Measurements from ENCODE around the gene SLC23A2. TPM values are rescaled to one million over a fixed set of nuclear protein-coding genes. Genes with fewer than 3 reads are reported as not detected.
A peak's percentile ranks its signal among the peaks of the same experiment; 100 is the strongest.

SLC23A2 gene
- total and polyA plus RNA-seq, 8 donors: 4.3 to 12.9 (median 8.8) TPM

GRCh38 chr20:4896971-4897497 is 104.3 kb downstream of the SLC23A2 start:
- FAIRE-seq (no peak), ATAC-seq (no peak), DNase-seq (no peak)
- 89 to 90% methylated on average over 9 of the region's 9 CpGs for WGBS, 2 donors
- intact Hi-C loops (cut with DNase I): no loop called here
- no peak overlapping the region for H3K4me3 ChIP-seq
- no peaks in the 10 kb centered on the region for H3K9me3 ChIP-seq
- no peak overlapping the region for H3K27ac ChIP-seq
- no peaks in the 10 kb centered on the region for H3K4me1 ChIP-seq
- H3K36me3 ChIP-seq: no peaks in the 10 kb centered on the region
- no peaks in the 10 kb centered on the region for H3K27me3 ChIP-seq
- no peak for TF ChIP-seq CTCF (IDR thresholded peaks at IDR 0.05)

GRCh38 chr20:4896119-4896702 is 105.1 kb downstream of the SLC23A2 start:
- no peak for ATAC-seq
- intact Hi-C loops (cut with DNase I): no loop called here
- TF ChIP-seq CTCF (IDR thresholded peaks at IDR 0.05): no peak
- Histone ChIP-seq H3K27me3 (no peaks in the 10 kb centered on the region), H3K9me3 (no peaks in the 10 kb centered on the region), H3K36me3 (no peaks in the 10 kb centered on the region), H3K27ac (no peak overlapping the region), H3K4me3 (no peak overlapping the region), H3K4me1 (no peaks in the 10 kb centered on the region)
- DNase-seq: no peak
- FAIRE-seq: no peak
- 91 to 94% methylated on average over 15 to 16 of the region's 16 CpGs for WGBS, 2 donors

- ATAC-seq (peak in 1 of 4 donors; percentile 25), DNase-seq (no peak), FAIRE-seq (no peak)
- no peak overlapping the region for H3K27ac ChIP-seq
- no peaks in the 10 kb centered on the region for H3K36me3 ChIP-seq
- H3K27me3 ChIP-seq: no peaks in the 10 kb centered on the region
- WGBS, 2 donors: 89 to 93% methylated on average over 8 of the region's 8 CpGs
- no peak overlapping the region for H3K4me3 ChIP-seq
- TF ChIP-seq CTCF (IDR thresholded peaks at IDR 0.05): no peak
- intact Hi-C loops (cut with DNase I): no loop called here
- no peaks in the 10 kb centered on the region for H3K9me3 ChIP-seq
- H3K4me1 ChIP-seq: no peaks in the 10 kb centered on the region
Observed at GRCh38 chr20:4894981-4895381, 106.3 kb downstream of the SLC23A2 start.

- Histone ChIP-seq H3K27me3 (no peaks in the 10 kb centered on the region), H3K36me3 (no peaks in the 10 kb centered on the region), H3K27ac (no peak overlapping the region), H3K4me1 (no peaks in the 10 kb centered on the region), H3K9me3 (no peaks in the 10 kb centered on the region), H3K4me3 (no peak overlapping the region)
- no peak for DNase-seq
- intact Hi-C loops (cut with DNase I): no loop called here
- TF ChIP-seq CTCF (IDR thresholded peaks at IDR 0.05): no peak
- whole genome bisulfite sequencing, 2 donors: 80 to 93% methylated on average over 3 of the region's 3 CpGs
- FAIRE-seq: no peak
- ATAC-seq: no peak
Observed at GRCh38 chr20:4894409-4894808, 106.9 kb downstream of the SLC23A2 start.

DNA sequence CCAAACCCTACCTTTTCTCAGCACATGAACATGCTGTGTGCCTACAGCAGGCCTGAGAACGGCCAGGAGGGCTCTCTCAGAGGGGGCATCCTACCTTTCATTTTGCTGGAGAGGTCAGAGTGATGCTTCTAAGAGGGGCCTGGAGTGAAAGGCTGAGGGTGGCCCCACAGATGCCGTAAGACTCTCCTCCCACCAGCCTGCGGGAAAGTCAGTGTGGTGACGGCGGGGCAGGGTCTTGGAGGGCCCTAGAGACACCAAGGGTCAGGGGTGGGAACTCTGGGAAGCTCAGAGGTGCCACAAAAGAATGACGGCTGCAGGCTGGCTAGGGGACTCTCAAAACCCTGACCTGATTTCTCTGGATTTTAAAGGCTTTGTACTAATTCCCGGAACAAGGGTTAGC is 107.6 kb downstream of the SLC23A2 start:
- Histone ChIP-seq H3K27me3 (no peaks in the 10 kb centered on the region), H3K4me1 (no peaks in the 10 kb centered on the region), H3K27ac (no peak overlapping the region), H3K36me3 (no peaks in the 10 kb centered on the region), H3K4me3 (no peak overlapping the region), H3K9me3 (no peaks in the 10 kb centered on the region)
- 93 to 96% methylated on average over 7 of the region's 7 CpGs for WGBS, 2 donors
- no peak for TF ChIP-seq CTCF (IDR thresholded peaks at IDR 0.05)
- no peak for FAIRE-seq
- intact Hi-C loops (cut with DNase I): no loop called here
- no peak for ATAC-seq
- DNase-seq: no peak
